Measurements from ENCODE around the gene ALDH1A1. TPM values are rescaled to one million over a fixed set of nuclear protein-coding genes. Genes with fewer than 3 reads are reported as not detected.

Gene ALDH1A1
- total RNA-seq, 1 donor from 2014 or later, result 10.9 TPM

DNA sequence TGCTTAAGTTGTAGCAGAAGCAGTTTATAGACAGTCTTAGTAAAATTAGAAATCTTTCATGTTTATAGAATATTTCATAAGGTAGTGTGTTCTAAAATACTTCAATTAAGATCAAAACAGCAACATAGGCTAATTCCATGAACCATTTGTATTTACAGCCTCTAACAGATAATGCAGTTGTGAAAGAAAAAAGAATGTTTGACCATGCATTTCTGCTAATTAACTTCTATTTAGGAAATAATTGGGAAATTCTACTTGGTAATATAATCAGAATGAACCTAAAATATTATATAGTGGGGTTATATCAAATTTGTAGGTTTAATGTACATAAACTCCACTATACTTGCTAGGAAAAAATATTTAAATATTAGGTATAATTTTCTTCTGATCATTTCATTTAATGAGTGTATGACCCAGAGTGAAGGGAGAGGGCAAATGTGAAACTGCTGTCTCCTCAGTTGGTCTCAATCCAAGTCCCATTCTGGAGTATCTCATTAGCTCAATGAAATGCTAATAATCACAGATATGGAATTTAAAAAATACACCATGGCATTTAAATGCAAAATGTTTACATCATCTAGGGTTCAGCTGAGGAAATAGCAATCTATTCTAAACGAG, 34.9 kb downstream of the ALDH1A1 start:
- DNase-seq (ENCODE audit: low spot score in 2 of 2, unreplicated experiment in 2 of 2), result no peak
- Mint-ChIP-seq H3K4me3 (no peak overlapping the region), H3K27me3 (ENCODE audit: low read depth) (no peaks in the 10 kb centered on the region), H3K4me1 (no peaks in the 10 kb centered on the region), H3K9me3 (no peaks in the 10 kb centered on the region), H3K36me3 (no peaks in the 10 kb centered on the region), H3K27ac (no peak overlapping the region)
- TF ChIP-seq, protein P1, sequence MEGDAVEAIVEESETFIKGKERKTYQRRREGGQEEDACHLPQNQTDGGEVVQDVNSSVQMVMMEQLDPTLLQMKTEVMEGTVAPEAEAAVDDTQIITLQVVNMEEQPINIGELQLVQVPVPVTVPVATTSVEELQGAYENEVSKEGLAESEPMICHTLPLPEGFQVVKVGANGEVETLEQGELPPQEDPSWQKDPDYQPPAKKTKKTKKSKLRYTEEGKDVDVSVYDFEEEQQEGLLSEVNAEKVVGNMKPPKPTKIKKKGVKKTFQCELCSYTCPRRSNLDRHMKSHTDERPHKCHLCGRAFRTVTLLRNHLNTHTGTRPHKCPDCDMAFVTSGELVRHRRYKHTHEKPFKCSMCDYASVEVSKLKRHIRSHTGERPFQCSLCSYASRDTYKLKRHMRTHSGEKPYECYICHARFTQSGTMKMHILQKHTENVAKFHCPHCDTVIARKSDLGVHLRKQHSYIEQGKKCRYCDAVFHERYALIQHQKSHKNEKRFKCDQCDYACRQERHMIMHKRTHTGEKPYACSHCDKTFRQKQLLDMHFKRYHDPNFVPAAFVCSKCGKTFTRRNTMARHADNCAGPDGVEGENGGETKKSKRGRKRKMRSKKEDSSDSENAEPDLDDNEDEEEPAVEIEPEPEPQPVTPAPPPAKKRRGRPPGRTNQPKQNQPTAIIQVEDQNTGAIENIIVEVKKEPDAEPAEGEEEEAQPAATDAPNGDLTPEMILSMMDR (IDR thresholded peaks at IDR 0.05; ENCODE audit: unreplicated experiment), result no peak

DNA sequence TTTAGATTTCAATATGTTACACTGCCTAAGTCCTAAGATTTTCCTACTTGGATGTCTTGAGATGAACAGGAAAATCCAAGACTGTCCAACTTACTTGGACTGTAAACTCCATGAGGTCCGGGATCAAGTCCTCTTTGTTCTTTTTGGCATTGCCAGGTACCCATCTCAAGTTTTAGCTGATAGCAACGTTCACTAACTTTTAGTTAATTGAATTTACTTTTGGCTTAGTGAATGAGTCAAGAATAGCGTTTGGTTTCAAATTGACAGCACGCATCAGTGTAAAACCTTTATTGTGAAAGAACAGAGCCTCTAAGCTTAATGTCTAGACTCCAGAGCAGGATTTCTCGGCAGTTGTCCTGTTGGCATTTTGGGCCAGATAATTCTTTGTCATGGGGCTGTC, 37.2 kb downstream of the ALDH1A1 start:
- H3K4me1 Mint-ChIP-seq, result peaks cover 2% of the 10 kb centered on the region
- DNase-seq (ENCODE audit: low spot score in 2 of 2, unreplicated experiment in 2 of 2), result no peak
- H3K27me3 Mint-ChIP-seq (ENCODE audit: low read depth), result no peaks in the 10 kb centered on the region
- no peaks in the 10 kb centered on the region for H3K9me3 Mint-ChIP-seq
- no peak overlapping the region for H3K27ac Mint-ChIP-seq
- H3K36me3 Mint-ChIP-seq, result no peaks in the 10 kb centered on the region
- TF ChIP-seq, protein P1 (IDR thresholded peaks at IDR 0.05; ENCODE audit: unreplicated experiment), result no peak
- H3K4me3 Mint-ChIP-seq, result no peak overlapping the region

DNA sequence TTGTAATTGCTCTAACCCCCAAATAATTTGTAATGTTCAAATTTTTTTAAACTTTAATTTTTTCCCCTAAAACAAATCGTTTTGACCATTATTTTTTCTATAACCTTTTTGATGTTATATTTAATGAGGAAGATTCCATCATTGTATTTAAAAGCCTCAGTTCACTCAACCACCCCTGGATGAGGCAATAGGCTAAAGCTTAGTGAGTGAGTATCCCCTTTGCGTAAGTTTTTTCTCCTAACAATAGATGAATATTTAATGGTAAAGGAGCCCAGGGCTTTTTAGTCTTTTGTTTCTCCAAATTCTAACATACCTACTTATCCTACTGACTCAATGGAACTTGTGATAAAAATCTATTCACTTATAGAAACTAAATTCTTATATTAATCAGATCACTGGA, 38.1 kb downstream of the ALDH1A1 start:
- no peak for DNase-seq (ENCODE audit: low spot score in 2 of 2, unreplicated experiment in 2 of 2)

DNA sequence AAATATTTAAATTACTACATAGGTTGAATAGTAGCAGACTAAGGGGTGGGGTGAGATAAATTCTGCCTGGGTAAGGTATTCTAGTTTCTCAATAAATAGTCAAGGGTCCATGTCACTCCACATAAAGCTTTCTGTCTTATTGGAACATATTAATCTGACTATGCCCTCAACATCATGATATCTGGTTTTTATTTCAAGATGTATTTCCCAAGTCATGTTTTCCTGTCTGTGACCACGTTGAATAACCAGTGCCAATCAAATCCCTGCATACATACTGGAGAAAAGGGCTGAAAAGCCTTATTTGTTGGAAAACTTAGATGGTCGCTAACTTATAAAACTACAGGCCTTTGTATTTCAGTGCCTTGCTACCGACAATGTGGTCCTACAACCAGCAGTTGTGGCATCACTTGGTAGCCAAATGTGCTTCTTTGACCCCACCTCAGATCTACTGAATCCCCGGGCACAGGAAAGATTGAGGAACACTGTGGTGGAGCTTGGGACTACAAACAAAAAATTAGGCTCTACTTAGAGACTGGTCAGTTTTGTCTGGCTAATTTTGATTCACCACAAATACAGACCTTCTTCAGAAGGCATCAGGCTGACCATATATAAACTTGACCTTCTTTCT, 39.4 kb downstream of the ALDH1A1 start:
- H3K9me3 Mint-ChIP-seq, result no peaks in the 10 kb centered on the region
- H3K4me3 Mint-ChIP-seq, result no peak overlapping the region
- no peak for DNase-seq (ENCODE audit: low spot score in 2 of 2, unreplicated experiment in 2 of 2)
- H3K27me3 Mint-ChIP-seq (ENCODE audit: low read depth), result no peaks in the 10 kb centered on the region
- no peaks in the 10 kb centered on the region for H3K36me3 Mint-ChIP-seq
- TF ChIP-seq, protein P1 (IDR thresholded peaks at IDR 0.05; ENCODE audit: unreplicated experiment), result no peak
- no peak overlapping the region for H3K27ac Mint-ChIP-seq
- peaks cover 2% of the 10 kb centered on the region for H3K4me1 Mint-ChIP-seq

More for the DNA sequence above, 38.1 kb downstream of the ALDH1A1 start:
- Mint-ChIP-seq H3K9me3 (no peaks in the 10 kb centered on the region), H3K27ac (no peak overlapping the region), H3K4me3 (no peak overlapping the region), H3K27me3 (ENCODE audit: low read depth) (no peaks in the 10 kb centered on the region), H3K36me3 (no peaks in the 10 kb centered on the region), H3K4me1 (peaks cover 2% of the 10 kb centered on the region)
- TF ChIP-seq, protein P1 (IDR thresholded peaks at IDR 0.05; ENCODE audit: unreplicated experiment), result no peak

DNA sequence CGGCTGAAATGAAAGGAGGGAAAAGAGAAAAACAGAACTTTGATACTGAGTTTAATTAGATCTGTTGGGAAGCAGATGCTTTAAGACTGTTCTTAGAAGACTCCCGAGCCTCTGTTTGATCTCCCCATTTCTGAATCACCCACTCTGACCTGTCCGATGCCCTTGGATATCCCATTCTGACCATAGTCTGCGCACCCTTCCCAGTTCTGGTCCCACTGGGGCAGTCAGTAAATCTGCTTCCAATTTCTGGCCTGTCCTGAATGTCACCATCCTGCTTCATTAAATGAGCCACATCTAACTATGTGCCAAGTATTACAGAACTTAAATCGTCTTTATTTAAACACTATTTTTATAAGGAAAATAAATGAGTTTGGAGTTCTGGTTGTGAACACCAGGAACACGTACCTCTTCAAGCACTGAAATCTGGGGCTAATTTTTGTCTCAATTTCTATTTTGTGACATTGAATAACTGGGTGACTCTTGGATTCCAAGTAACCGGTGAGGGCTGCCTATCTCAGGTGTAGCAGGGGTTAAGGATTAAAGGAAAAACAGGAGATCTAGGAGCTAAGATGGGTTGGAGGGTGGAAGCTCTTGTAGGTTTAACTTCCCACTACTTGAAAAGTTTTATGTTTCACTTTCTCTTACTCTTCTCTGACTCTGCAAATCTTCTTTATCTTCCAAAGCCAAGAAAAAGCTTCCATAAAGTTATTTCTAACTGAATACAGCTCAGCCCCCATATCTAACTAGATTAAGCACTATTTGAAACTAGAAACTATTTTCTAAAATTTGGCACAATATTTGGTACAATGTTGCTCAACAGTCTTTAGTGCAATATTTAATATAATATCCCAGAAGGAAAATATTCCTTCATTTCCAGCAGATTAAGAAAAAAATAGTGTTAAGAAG, 40.1 kb downstream of the ALDH1A1 start:
- Mint-ChIP-seq H3K4me3 (no peak overlapping the region), H3K4me1 (peaks cover 2% of the 10 kb centered on the region), H3K27me3 (ENCODE audit: low read depth) (no peaks in the 10 kb centered on the region), H3K27ac (peak overlapping the region; percentile 45), H3K9me3 (no peaks in the 10 kb centered on the region), H3K36me3 (no peaks in the 10 kb centered on the region)
- TF ChIP-seq, protein P1 (IDR thresholded peaks at IDR 0.05; ENCODE audit: unreplicated experiment), result no peak
- no peak for DNase-seq (ENCODE audit: low spot score in 2 of 2, unreplicated experiment in 2 of 2)

Data from mesothelial cell of epicardium (in vitro differentiated cells).